Measurements from ENCODE around the gene PRICKLE1. TPM values are rescaled to one million over a fixed set of nuclear protein-coding genes. Genes with fewer than 3 reads are reported as not detected.
"Not testable (repeated sequence)": the region's sequence is repeated elsewhere in the genome, so short reads cannot be mapped to it uniquely, and the experiment has no call there.

PRICKLE1 gene
- total RNA-seq, 2 experiments from 2014 or later: 0.05 to 0.11 TPM

DNA sequence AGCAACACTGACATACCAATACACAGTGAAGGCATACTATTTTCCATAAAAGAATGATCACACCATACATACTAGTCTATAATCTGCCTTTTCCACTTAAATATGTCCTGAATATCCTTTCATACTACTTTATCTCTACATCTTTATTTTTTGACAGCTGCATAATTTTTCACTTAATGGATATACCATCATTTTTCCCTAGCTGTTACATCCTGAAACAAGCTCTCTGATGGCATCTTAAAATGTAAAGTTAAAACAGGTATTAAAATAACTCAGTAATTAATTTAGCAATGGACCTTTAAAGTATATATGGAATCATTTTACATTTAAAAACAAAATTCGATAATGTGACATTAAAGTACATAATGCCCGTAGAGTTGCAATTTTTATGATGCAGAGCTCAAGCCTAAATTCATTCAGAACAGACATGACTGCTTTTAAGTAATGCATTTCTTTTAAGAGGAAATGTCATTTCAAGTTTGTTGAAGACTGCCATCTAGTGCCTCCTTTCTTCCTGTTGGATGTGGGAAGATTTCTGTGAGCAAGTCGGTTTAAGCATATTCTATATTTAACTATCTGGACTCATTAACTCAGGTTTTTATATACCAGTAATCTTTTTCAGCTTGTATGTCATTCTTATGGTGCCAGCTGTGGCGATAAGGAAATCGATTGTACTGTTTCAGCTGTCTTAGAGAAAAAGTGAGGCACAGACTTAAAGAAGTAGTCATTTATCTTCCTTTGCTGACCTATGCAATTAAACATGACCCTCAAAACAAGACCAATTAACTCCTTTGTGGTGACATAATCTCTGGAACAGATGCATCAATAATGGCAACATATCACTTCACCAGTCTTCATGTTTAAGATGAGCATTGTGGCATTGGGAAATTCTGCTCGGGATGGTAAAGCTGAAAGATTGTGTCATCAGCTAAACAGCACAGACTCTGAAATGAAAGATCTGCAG is 20.3 kb downstream of the PRICKLE1 start:
- no peak overlapping the region for H3K27ac Mint-ChIP-seq
- ChIA-PET CTCF (interaction anchor here (0.8 to 2.5 kb wide), 5 partner anchors 83 to 144 kb away, joined by 3 to 8 read pairs (median 3); no protein-coding TSS in a partner anchor), POLR2A (interaction anchor here (0.6 kb wide), 1 partner anchor 104 kb away, joined by 7 read pairs; no protein-coding TSS in a partner anchor)
- no peaks in the 10 kb centered on the region for H3K9me3 Mint-ChIP-seq (ENCODE audit: insufficient read depth)
- no peaks in the 10 kb centered on the region for H3K4me1 Mint-ChIP-seq (ENCODE audit: low read depth)
- no peak overlapping the region for H3K4me3 Mint-ChIP-seq
- no peaks in the 10 kb centered on the region for H3K36me3 Mint-ChIP-seq (ENCODE audit: low read depth)
- H3K27me3 Mint-ChIP-seq (ENCODE audit: low read depth): peaks cover 3% of the 10 kb centered on the region
- DNase-seq (no peak), ATAC-seq (no peak)

DNA sequence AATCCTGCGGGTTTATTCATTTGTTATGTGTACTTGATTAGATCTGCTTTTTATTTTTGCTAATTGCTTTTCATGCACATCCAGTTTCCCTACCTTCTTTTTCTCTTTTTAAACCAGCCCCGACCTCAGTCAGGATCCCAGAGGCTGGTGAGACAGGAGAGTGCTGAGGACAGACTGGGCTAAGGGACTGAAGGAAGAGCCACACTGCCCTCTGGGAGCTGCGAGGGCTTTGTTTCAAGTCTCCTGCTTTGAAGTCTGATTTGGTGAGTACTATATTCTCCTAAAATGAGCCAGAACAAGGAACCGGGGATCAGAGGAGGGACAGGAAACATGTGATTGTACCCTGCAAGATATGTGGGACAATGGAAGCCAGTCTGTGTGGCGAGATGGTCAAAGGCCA is 23.9 kb downstream of the PRICKLE1 start:
- H3K4me1 Mint-ChIP-seq (ENCODE audit: low read depth): no peaks in the 10 kb centered on the region
- no peak overlapping the region for H3K27ac Mint-ChIP-seq
- POLR2A ChIA-PET: no interaction called here
- ATAC-seq (no peak), DNase-seq (no peak)
- H3K36me3 Mint-ChIP-seq (ENCODE audit: low read depth): no peaks in the 10 kb centered on the region
- H3K4me3 Mint-ChIP-seq: no peak overlapping the region
- H3K27me3 Mint-ChIP-seq (ENCODE audit: low read depth): peaks cover 3% of the 10 kb centered on the region
- CTCF ChIA-PET: no interaction called here
- no peaks in the 10 kb centered on the region for H3K9me3 Mint-ChIP-seq (ENCODE audit: insufficient read depth)

DNA sequence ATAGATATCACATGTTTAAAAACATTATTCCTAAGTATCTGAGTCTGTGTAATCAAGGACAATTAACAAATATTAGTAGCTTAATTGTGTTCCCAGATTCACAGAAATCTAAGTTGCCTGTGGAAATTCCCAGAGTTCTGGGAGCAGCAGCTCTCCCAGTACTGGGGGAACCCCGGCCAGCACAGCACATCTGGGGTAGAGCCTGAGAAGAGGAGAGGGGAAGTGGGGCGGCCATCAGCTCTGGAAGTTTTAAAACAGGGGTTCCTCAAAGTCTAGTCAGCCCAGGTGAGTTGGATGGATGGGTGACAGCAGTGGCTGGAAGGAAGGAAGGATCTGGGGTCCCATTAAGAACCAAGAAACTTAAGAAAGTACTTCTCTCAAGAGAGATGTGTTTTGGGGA is 24.6 kb downstream of the PRICKLE1 start:
- ATAC-seq (no peak), DNase-seq (no peak)
- H3K27ac Mint-ChIP-seq: no peak overlapping the region
- no peaks in the 10 kb centered on the region for H3K36me3 Mint-ChIP-seq (ENCODE audit: low read depth)
- no peaks in the 10 kb centered on the region for H3K4me1 Mint-ChIP-seq (ENCODE audit: low read depth)
- H3K27me3 Mint-ChIP-seq (ENCODE audit: low read depth): peaks cover 3% of the 10 kb centered on the region
- H3K9me3 Mint-ChIP-seq (ENCODE audit: insufficient read depth): no peaks in the 10 kb centered on the region
- H3K4me3 Mint-ChIP-seq: no peak overlapping the region
- POLR2A ChIA-PET: no interaction called here
- CTCF ChIA-PET: no interaction called here

DNA sequence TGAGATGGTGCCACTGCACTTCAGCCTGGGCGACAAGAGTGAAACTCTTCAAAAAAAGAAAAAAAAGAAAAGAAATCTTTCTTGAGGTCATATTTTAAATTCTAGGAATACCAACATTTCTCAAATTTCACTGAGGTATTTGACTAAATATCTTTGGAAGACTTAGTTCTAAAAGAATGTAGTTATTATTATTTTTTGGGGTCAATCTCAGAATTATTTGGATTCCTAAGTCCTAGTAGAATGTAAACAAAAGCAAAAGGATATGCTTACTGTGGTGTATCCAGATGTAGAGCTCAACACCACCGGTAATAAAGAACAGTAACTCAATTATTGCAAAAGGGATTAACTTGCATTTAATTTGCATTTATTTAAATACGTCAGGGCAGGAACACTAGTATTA is 25.0 kb downstream of the PRICKLE1 start:
- no peaks in the 10 kb centered on the region for H3K9me3 Mint-ChIP-seq (ENCODE audit: insufficient read depth)
- no peak overlapping the region for H3K27ac Mint-ChIP-seq
- peaks cover 3% of the 10 kb centered on the region for H3K27me3 Mint-ChIP-seq (ENCODE audit: low read depth)
- CTCF ChIA-PET: no interaction called here
- no peaks in the 10 kb centered on the region for H3K36me3 Mint-ChIP-seq (ENCODE audit: low read depth)
- H3K4me1 Mint-ChIP-seq (ENCODE audit: low read depth): no peaks in the 10 kb centered on the region
- POLR2A ChIA-PET: no interaction called here
- DNase-seq: no peak
- no peak overlapping the region for H3K4me3 Mint-ChIP-seq
- no peak for ATAC-seq

DNA sequence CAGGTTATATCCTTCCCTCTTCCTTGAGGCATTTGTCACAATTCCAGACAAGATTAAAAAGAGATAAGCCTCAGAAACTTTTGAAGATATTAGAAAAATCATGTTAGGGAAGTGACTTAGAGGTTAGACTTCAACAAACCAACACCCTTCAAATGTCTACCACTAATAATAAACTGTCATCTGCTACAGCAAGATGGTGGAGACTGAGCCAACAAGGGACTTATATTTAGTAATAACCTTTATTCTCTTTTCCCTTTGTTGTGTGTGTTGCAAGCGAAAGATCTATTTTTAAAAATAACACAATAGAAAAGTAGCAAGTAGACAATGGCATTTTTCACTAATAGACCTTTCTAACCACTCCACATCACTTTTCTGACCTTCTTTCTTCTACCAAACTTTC is 28.6 kb downstream of the PRICKLE1 start:
- ChIA-PET POLR2A (no interaction called here), CTCF (no interaction called here)
- no peaks in the 10 kb centered on the region for H3K36me3 Mint-ChIP-seq (ENCODE audit: low read depth)
- no peak overlapping the region for H3K4me3 Mint-ChIP-seq
- no peaks in the 10 kb centered on the region for H3K4me1 Mint-ChIP-seq (ENCODE audit: low read depth)
- no peaks in the 10 kb centered on the region for H3K9me3 Mint-ChIP-seq (ENCODE audit: insufficient read depth)
- peaks cover 3% of the 10 kb centered on the region for H3K27me3 Mint-ChIP-seq (ENCODE audit: low read depth)
- DNase-seq: no peak
- no peak for ATAC-seq
- H3K27ac Mint-ChIP-seq: no peak overlapping the region

DNA sequence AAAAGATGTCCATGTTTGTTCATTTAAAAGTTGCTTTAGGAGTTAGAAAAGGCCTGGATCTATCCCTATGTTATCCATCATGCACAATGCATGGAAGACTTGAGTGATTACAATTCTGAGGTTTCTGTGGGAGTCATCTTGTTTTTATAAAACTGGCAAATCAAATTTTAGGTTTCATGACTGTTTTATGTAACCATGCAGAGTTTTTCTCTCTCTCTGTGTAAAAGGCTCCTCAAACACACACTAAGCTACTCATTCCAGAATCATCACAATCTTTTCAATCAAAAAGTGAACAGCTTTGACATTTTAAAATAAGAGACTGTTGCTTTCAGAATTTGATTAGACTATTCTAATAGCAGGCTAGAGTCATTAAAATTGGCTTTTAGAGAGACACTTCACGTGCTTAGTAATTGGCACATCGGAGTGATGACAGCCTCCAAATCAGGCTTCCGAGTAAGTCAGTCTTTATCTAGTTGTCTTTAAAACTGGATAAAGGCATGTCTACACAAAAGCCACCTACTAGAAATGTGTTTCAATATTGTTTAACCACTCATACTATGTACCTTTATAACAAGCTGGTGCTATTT is 31.9 kb downstream of the PRICKLE1 start:
- CTCF ChIA-PET: no interaction called here
- H3K27ac Mint-ChIP-seq: no peak overlapping the region
- H3K9me3 Mint-ChIP-seq (ENCODE audit: insufficient read depth): no peaks in the 10 kb centered on the region
- POLR2A ChIA-PET: no interaction called here
- no peak for DNase-seq
- no peaks in the 10 kb centered on the region for H3K4me1 Mint-ChIP-seq (ENCODE audit: low read depth)
- H3K36me3 Mint-ChIP-seq (ENCODE audit: low read depth): no peaks in the 10 kb centered on the region
- no peaks in the 10 kb centered on the region for H3K27me3 Mint-ChIP-seq (ENCODE audit: low read depth)
- no peak for ATAC-seq
- no peak overlapping the region for H3K4me3 Mint-ChIP-seq

DNA sequence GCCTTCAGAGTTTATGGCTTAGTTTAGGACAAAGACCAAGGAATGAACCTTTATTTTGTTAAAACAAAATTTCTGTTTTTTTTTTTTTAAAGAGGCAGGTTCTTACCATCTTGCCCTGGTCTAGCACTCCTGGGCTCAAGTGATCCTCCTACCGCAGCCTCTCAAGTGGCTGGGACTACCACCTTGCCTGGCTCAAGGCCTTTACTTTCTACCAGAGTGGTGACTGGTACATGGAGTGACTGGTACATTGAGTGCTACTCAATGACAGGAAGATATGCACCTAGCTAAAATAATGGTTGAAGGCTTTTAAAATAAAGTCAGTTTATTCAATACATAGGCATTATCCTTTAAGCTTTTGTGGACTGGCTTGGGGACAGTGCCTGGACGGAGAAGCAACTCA is 32.6 kb downstream of the PRICKLE1 start:
- no peak for ATAC-seq
- Mint-ChIP-seq H3K27ac (no peak overlapping the region), H3K27me3 (ENCODE audit: low read depth) (peaks cover 2% of the 10 kb centered on the region), H3K9me3 (ENCODE audit: insufficient read depth) (no peaks in the 10 kb centered on the region), H3K4me3 (no peak overlapping the region), H3K4me1 (ENCODE audit: low read depth) (no peaks in the 10 kb centered on the region), H3K36me3 (ENCODE audit: low read depth) (no peaks in the 10 kb centered on the region)
- no peak for DNase-seq
- CTCF ChIA-PET: no interaction called here
- POLR2A ChIA-PET: no interaction called here

DNA sequence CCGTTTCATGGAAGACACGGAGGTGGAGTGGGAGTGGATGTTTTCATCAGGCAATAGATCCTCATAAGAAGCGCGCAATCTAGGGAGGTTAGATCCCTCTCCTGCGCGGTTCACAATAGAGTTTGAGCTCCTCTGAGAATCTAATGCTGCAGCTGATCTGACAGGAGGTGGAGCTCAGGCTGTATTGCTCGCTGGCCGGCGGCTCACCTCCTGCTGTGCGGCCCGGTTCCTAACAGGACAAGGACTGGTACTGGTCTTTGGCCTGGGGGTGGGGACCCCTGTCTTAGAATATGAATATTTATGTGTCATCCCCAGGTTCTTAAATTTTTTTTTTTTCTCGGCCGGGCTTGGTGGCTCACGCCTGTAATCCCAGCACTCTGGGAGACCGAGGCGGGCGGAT is 36.7 kb downstream of the PRICKLE1 start:
- CTCF ChIA-PET: no interaction called here
- H3K9me3 Mint-ChIP-seq (ENCODE audit: insufficient read depth): no peaks in the 10 kb centered on the region
- peaks cover 9% of the 10 kb centered on the region for H3K27me3 Mint-ChIP-seq (ENCODE audit: low read depth)

DNA sequence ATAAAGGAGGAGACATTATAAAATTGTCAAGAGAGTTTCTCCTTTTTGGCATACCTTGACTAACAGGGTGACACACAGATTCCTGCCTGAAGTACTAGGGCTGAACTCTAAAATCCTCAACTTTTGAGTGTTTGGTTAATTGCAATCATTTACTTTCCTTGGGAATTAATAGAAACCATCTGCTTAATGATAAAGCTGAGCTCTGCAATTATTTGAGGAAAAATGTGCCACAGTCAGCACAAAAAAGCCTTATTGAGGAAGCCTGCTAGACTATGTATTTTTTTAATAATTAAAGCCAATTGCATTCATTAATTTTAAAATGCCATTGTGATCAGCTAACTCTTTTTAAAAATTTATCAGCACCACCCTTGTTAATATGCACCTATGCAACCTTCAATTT is 38.7 kb downstream of the PRICKLE1 start:
- H3K27me3 Mint-ChIP-seq (ENCODE audit: low read depth): peaks cover 9% of the 10 kb centered on the region
- ChIA-PET CTCF (no interaction called here), POLR2A (no interaction called here)
- H3K27ac Mint-ChIP-seq: no peak overlapping the region
- no peak for DNase-seq
- H3K4me1 Mint-ChIP-seq (ENCODE audit: low read depth): no peaks in the 10 kb centered on the region
- no peaks in the 10 kb centered on the region for H3K36me3 Mint-ChIP-seq (ENCODE audit: low read depth)
- no peaks in the 10 kb centered on the region for H3K9me3 Mint-ChIP-seq (ENCODE audit: insufficient read depth)
- H3K4me3 Mint-ChIP-seq: no peak overlapping the region
- no peak for ATAC-seq

More for the DNA sequence above, 36.7 kb downstream of the PRICKLE1 start:
- ATAC-seq: no peak
- H3K4me3 Mint-ChIP-seq: no peak overlapping the region
- no peaks in the 10 kb centered on the region for H3K4me1 Mint-ChIP-seq (ENCODE audit: low read depth)
- no peak for DNase-seq
- no peak overlapping the region for H3K27ac Mint-ChIP-seq
- POLR2A ChIA-PET: no interaction called here
- H3K36me3 Mint-ChIP-seq (ENCODE audit: low read depth): no peaks in the 10 kb centered on the region

DNA sequence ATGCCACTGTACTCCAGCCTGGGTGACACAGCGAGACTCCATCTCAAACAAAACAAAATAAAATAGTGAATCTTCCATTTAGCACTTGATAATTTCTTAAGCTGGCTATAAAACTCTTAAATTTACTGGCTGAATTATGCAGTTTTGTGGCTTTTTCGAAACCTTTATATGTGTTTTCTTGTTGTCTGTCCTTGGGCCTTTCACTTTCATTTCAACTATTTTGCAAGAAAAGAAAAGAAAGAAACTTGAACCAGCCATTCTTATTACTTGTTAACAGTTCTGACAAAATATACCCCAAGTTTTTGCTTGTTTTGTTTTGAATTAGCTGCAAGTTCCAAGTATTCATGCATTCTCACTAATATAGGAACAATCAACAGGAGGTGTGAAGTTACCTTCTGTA is 42.8 kb downstream of the PRICKLE1 start:
- ChIA-PET CTCF (no interaction called here), POLR2A (no interaction called here)
- H3K27me3 Mint-ChIP-seq (ENCODE audit: low read depth): peaks cover 8% of the 10 kb centered on the region
- H3K9me3 Mint-ChIP-seq (ENCODE audit: insufficient read depth): no peaks in the 10 kb centered on the region
- DNase-seq: no peak
- no peak overlapping the region for H3K27ac Mint-ChIP-seq
- no peak for ATAC-seq
- no peaks in the 10 kb centered on the region for H3K36me3 Mint-ChIP-seq (ENCODE audit: low read depth)
- H3K4me3 Mint-ChIP-seq: no peak overlapping the region
- no peaks in the 10 kb centered on the region for H3K4me1 Mint-ChIP-seq (ENCODE audit: low read depth)

DNA sequence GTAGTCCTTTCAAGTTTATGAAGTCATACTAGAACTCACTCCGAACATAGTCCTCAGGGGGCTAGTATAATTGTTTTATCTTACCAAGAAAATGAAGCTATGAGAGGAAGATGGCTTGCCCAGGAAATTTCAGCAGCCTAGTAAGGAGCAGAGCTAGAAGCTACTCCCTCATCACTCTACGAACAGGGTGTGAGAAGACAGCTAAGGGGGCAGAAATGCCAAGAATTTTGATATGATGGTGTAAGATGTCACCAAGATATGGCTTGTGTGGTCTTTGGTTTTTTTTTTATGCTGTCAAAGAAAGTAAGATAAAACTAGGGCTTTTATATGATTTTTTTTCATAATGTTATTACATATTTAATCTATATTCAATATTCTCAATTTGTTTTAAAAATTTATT is 47.6 kb downstream of the PRICKLE1 start:
- ATAC-seq: no peak
- CTCF ChIA-PET: no interaction called here
- Mint-ChIP-seq H3K36me3 (ENCODE audit: low read depth) (no peaks in the 10 kb centered on the region), H3K9me3 (ENCODE audit: insufficient read depth) (no peaks in the 10 kb centered on the region), H3K4me3 (no peak overlapping the region), H3K4me1 (ENCODE audit: low read depth) (no peaks in the 10 kb centered on the region), H3K27ac (no peak overlapping the region), H3K27me3 (ENCODE audit: low read depth) (no peaks in the 10 kb centered on the region)
- POLR2A ChIA-PET: no interaction called here
- no peak for DNase-seq

DNA sequence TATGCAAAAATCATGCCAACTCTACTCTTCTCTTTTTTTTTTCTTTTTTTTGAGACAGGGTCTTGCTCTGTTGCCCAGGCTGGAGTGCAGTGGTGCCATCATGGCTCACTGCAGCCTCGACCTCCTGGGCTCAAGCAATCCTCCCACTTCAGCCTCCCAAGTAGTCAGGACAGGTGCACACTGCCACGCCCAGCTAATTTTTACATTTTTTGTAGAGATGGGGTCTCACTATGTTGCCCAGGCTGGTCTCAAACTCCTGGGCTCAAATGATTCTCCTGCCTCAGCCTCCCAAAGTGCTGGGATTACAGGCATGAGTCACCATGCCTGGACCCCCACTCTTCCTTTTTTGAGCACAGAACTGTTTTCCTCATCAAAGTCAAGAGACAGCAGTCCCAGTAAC is 48.2 kb downstream of the PRICKLE1 start:
- H3K36me3 Mint-ChIP-seq (ENCODE audit: low read depth): not testable (repeated sequence)

More for the DNA sequence above, 48.2 kb downstream of the PRICKLE1 start:
- DNase-seq; CTCF ChIA-PET; ATAC-seq; H3K27me3 Mint-ChIP-seq (ENCODE audit: low read depth); H3K27ac Mint-ChIP-seq; H3K4me1 Mint-ChIP-seq (ENCODE audit: low read depth); POLR2A ChIA-PET; H3K4me3 Mint-ChIP-seq; H3K9me3 Mint-ChIP-seq (ENCODE audit: insufficient read depth): not testable (repeated sequence)

All from activated CD8-positive, alpha-beta T cell treated with anti-CD3 and anti-CD28 coated beads, Interleukin-2, amount 10 ng/mL, durations not matched to agents 7 days and 5 days (primary cell).